NOMO-1 treated with DMSO at 0.1 percent for 48 hours (cell line): ENCODE data around the gene MRC2.
A peak's percentile ranks its signal among the peaks of the same experiment; 100 is the strongest.
"Not testable (repeated sequence)": the region's sequence is repeated elsewhere in the genome, so short reads cannot be mapped to it uniquely, and the experiment has no call there.

ENCODE experiments used
- DNase-seq: peaks from one replicate; lab custom pipeline; 2025; ENCODE audit not compliant: unreplicated experiment; lab: John Stamatoyannopoulos, UW

Gene MRC2, protein sequence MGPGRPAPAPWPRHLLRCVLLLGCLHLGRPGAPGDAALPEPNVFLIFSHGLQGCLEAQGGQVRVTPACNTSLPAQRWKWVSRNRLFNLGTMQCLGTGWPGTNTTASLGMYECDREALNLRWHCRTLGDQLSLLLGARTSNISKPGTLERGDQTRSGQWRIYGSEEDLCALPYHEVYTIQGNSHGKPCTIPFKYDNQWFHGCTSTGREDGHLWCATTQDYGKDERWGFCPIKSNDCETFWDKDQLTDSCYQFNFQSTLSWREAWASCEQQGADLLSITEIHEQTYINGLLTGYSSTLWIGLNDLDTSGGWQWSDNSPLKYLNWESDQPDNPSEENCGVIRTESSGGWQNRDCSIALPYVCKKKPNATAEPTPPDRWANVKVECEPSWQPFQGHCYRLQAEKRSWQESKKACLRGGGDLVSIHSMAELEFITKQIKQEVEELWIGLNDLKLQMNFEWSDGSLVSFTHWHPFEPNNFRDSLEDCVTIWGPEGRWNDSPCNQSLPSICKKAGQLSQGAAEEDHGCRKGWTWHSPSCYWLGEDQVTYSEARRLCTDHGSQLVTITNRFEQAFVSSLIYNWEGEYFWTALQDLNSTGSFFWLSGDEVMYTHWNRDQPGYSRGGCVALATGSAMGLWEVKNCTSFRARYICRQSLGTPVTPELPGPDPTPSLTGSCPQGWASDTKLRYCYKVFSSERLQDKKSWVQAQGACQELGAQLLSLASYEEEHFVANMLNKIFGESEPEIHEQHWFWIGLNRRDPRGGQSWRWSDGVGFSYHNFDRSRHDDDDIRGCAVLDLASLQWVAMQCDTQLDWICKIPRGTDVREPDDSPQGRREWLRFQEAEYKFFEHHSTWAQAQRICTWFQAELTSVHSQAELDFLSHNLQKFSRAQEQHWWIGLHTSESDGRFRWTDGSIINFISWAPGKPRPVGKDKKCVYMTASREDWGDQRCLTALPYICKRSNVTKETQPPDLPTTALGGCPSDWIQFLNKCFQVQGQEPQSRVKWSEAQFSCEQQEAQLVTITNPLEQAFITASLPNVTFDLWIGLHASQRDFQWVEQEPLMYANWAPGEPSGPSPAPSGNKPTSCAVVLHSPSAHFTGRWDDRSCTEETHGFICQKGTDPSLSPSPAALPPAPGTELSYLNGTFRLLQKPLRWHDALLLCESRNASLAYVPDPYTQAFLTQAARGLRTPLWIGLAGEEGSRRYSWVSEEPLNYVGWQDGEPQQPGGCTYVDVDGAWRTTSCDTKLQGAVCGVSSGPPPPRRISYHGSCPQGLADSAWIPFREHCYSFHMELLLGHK (N-terminal part only)

DNA sequence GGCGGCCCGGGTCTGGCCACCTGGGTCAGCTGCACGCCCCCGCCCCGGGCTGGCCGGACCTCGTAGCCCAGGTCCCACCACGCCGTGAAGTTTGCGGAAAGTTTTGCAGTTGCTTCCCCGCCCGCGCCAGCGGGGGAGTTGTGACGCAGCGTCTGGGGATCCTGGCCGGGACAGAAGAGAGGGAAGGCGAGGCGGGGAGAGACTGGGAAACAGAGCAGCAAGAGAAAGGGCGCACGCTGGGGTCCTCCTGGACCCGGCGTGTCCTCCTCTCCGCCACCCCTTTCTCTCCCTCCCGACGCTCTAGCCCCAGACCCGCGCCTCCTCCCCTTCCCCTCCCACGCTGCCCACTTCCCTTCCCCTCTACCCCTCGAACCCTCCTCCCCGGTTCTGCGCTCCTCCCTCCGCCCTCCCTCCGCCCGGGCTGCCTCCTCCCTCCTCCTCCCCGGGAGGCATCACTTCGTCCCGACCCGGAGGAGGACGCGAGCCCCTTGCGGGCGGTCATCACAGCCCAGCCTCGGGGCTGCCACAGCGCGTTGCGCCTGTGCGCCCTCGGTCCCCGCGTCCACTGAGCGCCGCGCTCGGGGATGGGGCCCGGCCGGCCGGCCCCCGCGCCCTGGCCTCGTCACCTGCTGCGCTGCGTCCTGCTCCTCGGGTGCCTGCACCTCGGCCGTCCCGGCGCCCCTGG, at the start of gene MRC2:
Gene MRC2, plus strand, starts transcription at position 452 of the 685 bp plus-strand sequence. Its CDS starts 133 bp downstream, at position 585.
- DNase-seq: peak; percentile 37

DNA sequence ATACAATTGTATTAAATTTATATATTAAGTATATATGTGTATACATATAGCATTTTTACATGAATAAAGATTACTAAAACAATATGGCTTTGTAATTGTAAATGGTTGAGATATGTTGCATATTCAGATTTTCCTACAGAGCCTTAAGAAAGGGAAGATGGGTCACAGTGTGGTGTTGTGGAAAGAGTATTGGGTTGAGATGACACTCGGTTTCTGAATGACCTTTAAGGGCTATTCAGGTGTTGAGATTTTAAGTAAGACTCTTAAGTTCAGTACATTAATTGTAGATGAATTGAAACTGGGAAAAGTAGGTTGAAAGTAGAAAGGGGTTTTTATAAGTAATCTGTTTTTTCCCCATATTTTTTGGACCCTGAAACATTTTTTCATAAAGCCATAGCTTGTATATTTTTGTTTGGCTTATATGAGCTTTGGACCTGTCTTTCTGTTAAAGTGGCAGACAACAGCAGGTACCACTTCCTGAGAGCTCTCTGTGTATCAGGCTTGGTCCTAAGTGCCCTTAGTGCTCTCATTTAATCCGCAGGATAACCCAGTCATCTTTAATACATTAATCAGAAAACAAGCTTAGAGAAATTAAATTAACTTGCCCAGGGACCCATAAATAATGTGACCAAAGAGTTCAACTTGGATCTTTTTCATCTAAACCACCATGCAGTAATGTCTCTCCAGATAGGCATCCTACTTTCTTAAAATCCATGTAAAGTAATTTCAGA, 48.5 kb upstream of the MRC2 start:
- no peak for DNase-seq

DNA sequence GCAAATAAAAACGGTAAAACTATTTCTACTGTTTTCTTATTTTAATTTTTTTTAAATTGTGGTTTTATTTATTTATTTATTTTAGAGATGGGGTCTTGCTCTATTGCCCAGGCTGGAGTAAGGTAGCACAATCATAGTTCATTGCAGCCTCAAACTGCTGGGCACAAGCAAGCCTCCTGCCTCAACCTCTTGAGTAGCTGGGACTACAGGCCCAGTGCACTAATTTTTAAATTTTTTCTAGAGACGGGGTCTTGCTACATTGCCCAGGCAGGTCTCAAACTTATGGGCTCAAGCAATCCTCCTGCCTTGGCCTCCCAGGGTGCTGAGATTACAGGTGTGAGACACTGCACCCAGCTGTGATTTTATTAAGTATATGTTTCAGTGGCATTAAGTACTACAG, 46.5 kb upstream of the MRC2 start:
- DNase-seq: no peak

DNA sequence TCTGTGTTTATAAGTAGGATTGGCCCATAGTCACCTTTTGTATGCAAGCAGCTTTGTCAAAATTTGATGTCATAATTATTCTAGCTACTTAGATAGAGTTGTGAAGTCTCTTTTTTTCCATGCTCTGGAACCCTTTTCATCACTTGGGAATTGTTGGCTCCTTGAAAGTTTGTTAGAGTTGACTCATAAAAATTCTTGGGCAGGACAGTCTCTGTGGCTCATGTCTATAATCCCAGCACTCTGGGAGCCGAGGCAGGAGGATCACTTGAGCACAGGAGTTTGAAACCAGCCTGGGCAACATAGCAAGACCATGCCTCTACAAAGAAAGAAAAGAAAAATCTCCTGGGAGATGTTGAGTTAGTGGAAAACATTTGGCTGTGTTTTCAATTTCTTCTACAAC, 45.7 kb upstream of the MRC2 start:
- DNase-seq: no peak

DNA sequence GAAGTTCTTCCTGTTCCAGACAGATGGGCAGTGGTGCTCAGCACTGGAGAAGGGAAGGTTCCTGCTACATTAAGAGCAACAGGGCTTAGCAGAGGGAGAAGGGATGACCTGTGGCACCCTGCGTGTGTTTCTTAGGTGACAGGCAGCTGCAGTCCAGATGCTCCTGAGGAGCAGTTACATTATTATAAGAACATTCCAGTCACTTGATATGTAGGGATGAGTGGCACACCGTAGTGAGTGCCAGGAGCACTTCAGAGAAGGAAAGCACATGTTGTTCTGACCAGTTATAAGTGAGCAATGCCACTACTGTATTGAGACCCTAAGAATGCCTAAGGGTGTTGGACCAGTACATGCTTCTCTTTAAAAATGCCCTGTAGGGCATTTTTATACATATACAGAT, 39.9 kb upstream of the MRC2 start:
- no peak for DNase-seq

DNA sequence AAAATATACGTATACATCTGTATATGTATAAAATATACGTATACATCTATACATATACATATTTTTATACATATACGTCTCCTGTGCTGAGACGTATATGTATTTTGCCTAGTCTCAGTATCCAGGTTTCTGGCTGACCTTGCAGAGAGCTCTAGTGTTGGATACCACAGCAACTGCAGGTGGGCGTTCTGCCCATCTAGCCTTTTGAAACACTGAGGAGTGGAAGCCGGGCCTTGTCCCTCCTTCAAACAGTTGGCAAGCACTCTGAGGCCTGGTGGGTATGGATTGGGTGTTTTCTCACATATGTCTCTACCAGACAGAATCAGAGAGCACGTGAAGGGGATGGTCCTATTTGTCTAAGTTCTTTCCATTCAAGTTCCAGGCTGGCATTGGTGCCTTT, 39.4 kb upstream of the MRC2 start:
- DNase-seq: no peak

DNA sequence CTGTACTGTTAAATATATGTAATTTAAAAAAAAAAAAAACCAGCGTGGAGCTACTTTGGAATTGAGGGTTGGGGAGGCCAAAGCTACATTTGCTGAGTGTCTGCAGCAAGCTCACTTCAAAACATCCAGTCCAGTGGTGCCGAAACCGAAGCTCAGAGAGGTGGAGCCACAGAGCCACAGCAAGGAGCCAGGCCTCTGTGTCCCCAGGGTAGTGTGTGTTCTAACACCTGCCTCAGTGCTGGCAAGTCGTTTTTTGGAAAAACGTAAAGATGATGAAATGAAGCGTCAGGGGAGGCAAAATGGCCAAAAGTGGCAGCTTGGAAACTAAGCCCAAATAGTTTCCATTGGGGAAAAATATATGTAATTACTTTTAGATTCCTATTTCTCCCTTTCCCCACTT, 36.1 kb upstream of the MRC2 start:
- no peak for DNase-seq

DNA sequence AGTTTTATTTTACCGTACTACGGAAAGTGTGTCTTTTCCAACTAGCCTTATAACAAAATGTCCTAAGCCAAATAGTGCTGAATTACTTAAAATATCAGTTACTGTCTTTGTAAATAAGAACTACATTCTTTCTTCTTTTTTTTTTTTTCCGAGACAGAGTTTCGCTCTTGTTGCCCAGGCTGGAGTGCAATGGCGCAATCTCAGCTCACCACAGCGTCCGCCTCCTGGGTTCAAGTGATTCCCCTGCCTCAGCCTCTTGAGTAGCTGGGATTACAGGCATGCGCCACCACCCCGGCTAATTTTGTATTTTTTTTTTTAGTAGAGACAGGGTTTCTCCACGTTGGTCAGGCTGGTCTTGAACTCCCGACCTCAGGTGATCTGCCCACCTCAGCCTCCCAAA, 35.6 kb upstream of the MRC2 start:
- not testable (repeated sequence) for DNase-seq

DNA sequence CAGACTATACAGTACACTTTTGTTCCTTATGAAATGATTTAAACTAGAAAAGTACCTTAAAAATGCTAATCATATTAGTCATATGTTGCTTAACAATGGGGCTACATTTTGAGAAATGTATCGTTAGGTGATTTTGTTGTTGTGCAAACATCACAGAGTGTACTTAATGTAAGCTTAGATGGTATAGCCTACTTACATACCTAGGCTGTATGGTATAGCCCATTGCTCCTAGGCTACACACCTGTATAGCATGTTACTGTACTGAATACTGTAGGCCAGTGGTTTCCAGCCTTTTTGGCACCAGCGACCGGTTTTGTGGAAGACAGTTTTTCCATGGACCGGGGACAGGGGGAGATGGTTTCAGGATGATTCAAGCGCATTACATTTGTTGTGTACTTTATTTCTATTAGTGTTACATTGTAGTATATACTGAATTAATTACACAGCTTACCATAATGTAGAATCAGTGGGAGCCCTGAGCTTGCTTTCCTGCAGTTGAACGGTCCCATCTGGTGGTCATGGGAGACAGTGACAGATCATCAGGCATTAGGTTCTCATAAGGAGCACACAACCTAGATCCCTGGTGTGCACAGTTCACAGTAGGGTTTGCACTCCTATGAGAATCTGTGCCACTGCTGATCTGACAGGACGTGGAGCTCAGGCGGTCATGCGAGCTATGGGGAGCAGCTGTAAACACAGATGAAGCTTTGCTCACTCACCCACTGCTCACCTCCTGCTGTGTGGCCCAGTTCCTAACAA, 35.0 kb upstream of the MRC2 start:
- DNase-seq: no peak

DNA sequence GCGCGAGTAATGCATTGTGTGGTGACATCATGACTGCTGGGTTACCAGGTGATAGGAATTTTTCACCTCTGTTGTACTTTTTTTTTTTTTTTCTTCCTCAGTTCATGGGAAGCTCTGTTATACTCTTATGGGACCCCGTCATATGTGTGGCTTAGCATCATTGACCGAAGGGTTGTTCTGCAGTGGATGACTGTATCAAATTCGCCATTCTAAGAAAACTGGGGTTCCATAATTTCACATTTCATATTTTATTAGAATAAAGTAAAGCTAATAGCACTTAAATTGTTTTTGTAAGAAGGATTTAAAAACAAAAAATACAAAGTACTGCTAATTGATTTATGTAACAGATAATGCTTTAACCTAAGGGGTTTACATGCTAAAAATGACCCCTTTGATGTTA, 32.0 kb upstream of the MRC2 start:
- no peak for DNase-seq

DNA sequence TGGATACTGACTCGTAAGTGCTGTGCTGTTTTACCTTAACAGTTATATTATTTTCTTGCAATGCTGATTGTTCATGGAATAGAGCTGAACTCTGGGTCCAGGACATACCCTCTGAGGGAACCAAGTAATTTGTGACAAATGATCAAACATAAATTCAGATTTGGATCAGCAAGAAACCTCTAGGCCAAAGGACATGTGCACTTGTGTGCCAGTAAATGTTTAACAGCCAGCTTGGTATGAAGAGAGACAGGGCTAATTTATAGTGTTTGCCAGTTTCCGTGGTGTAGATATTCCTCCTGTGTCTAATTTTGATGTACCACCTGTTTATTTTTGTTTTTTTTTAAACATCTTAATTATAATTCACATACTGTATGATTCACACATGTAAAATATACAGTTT, 30.8 kb upstream of the MRC2 start:
- no peak for DNase-seq

DNA sequence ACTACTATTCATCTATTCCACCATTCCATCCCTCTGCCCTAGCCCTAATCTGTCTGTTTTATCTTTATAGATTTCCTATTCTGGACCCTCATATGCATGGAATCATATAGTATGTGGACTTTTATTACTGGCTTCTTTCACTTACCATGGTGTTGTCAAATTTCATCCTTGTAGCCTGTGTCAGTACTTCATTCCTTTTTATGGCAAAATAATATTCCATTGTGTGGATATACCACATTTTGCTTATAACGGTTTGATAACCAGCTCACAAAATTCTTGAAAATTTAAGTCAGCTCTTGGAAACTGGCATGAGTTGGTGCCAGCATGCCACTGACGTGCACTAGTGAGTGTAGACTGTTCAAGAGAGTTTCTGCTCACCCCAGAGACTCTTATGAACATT, 30.3 kb upstream of the MRC2 start:
- DNase-seq: no peak

DNA sequence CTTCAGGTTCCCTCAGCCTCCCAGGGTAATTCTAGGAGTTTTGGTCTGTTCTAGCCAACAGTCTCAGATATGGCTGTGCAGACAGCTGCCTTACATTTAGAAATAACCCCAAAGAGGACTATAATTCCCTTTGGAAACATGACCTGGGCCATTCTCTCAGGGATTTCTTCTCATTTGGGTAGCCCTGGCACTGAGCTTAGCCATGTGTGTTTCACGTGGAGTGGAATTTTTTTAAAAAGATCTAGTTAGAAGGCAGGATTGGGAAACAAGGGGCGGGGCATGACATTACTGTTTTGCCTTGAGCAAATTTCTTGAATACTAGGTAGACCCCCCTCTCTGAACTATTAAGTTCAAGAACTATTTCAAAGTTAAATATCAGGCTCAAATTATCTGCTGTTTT, 29.6 kb upstream of the MRC2 start:
- DNase-seq: no peak

DNA sequence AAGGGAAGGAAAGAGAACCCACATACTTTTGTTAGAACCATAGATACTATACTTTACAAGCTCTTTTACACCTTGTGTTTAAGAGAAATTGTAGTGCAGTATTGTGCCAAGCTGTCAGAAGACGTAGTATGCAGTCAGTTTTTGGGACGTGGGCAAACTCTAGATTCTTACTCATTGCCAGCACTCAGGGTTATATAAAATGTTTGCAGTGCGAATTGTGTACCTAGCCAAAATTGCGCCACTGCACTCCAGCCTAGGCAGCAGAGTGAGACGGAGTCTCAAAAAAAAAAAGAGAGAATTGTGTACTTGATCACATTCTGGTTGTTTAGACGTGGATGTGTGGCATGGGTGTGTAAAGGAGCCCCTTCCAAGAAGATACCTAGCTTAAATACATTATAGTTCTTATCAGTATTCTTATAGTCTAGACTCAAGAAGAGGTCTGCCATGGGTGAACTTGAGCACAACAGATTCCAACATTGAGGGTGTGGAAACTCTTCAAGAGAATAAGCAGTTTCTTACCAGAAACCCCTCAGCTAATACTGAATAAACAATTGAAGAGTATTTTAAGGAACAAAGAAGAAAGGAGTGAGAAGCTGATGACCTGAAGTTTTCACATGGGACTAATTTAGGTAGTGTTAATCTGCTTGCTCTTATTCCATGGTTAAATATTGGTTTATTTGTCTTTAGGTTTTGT, 27.4 kb upstream of the MRC2 start:
- no peak for DNase-seq

DNA sequence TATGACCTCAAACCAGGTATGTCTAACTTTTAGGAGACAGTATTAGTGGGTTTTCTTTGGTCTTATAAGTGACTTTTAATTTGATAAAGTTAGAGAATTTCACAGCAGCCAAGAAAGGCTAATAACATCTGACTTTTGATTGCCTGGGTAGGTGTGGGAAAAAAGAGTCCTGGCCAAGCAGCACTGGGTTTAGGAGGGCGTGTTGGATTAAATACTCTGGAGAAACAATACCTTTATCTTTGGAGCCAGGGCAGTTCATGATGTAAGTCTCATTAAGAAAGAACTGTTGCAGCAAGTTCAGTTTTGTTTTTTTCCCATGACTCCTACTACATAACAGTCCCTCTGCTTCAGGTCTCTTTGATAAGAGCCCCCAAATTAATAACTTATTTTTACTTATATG, 26.7 kb upstream of the MRC2 start:
- no peak for DNase-seq

DNA sequence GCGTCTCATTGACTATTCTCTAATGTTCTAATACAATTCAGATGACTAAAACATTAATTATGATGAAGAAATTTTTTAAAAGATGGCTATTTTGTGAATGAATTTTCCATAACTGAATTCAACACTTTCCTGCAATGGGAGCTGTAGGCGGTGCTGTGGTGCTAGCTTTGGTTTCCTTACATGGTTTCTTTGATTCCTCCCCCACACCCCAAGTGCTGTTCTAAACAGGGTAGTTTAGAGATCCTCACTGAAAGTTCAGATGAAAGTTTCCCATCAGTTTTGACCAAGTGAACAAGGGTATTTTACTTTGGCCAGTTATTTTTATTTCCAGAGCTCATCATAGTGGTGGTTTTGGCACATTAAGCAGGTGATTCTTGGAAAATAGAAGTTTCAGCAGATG, 26.0 kb upstream of the MRC2 start:
- DNase-seq: no peak

DNA sequence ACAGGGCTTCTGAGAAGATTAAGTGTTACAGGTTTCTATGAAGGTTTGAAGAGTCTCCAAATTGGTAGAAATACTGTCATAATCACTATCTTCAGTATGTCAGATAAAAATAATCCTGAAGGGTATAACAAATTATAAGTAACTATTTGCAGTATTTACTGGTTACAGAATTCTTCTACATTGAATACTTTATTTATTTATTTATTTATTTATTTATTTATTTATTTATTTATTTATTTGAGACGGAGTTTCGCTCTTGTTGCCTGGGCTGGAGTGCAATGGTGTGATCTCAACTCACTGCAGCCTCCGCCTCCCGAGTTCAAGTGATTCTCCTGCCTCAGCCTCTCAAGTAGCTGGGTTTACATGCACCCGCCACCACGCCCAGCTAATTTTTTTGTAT, 23.7 kb upstream of the MRC2 start:
- DNase-seq: not testable (repeated sequence)

DNA sequence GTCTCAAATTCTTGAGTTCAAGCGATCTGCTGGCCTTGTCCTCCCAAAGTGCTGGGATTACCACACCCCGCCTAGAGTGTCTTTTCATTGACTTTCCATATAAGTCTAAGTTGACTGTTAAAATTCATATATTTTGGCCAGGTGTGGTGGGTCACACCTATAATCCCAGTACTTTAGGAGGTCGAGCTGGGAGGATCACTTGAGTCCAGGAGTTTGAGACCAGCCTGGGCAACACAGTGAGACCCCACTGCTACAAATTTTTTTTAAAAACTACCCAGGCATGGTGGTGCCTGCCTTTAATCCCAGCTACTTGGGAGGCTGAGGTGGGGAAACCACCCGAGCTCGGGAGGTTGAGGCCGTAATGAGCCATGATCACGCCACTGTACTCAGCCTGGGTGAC, 21.9 kb upstream of the MRC2 start:
- no peak for DNase-seq

DNA sequence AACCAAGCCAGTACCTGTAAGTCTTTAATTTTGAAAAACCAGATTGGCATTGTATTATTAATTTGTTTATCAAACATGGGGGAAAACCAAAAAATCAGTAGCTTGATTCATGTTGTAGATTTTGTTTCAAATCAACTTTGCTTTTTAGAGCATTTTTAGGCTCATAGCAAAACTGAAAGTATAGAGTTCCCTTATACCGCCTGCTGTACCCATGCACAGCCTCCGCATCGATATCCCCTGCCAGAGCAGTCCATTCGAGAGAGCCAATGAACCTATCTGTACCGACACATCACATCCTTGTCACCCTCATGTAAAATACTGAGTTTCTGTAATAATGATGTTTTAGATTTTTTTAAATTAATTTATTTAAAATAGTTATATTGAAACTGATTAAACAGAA, 16.2 kb upstream of the MRC2 start:
- DNase-seq: peak; percentile 54
